Tibial artery (tissue), 4 donors: ENCODE measurements around the gene LMF2.

ENCODE experiments used
- DNase-seq, 2 donors: peaks; one replicate each; pipeline ENCODE4 v3.0.0-alpha.2; 2019
- H3K27ac ChIP-seq, 2 donors: fragments of 200-600 bp; sonication (generic) in 1 of 2; 1 replicate in 1 of 2; 2 replicates in 1 of 2; pipeline ENCODE4 v1.5.1; 2018 to 2019; ENCODE audit warnings: mild to moderate bottlenecking in 1 of 2
- H3K27me3 ChIP-seq, 2 donors: fragments of 200-600 bp; sonication (generic) in 1 of 2; one replicate each; pipeline versions ENCODE4 v1.5.1 to v1.6.0; 2016 to 2019
- H3K36me3 ChIP-seq, 3 donors: fragments of 200-600 bp; sonication (generic) in 2 of 3; one replicate each; pipeline ENCODE4 v1.5.1; 2016 to 2019; ENCODE audit warnings: mild to moderate bottlenecking in 2 of 3
- H3K4me1 ChIP-seq, 4 donors: fragments of 200-600 bp; sonication (generic) in 2 of 4; 1 replicate in 3 of 4; 2 replicates in 1 of 4; pipeline ENCODE4 v1.5.1; 2016 to 2019
- H3K4me3 ChIP-seq, 2 donors: fragments of 200-600 bp; sonication (generic) in 1 of 2; 1 replicate in 1 of 2; 2 replicates in 1 of 2; pipeline ENCODE4 v1.5.1; 2018 to 2019; ENCODE audit warnings: mild to moderate bottlenecking in 2 of 2
- H3K9me3 ChIP-seq, 3 donors: fragments of 200-600 bp; sonication (generic) in 1 of 3; one replicate each; pipeline ENCODE4 v1.5.1; 2016 to 2019
- intact Hi-C: fragments of 100-400 bp; cut with DNase I; formaldehyde crosslinking; loops from one replicate; pipeline ENCODE4 v1.15.0; 2023; ENCODE audit warnings: low total_unique reads
- TF ChIP-seq, protein P1 (sequence below), 2 experiments: fragments of 200-600 bp in 1 of 2; fragments of 450-650 bp in 1 of 2; IDR thresholded peaks; one replicate each; pipeline ENCODE4 v1.5.1; 2017 to 2019; ENCODE audit warnings: antibody characterized with exemption in 2 of 2, mild to moderate bottlenecking in 1 of 2, moderate library complexity in 1 of 2

LMF2 gene

DNA sequence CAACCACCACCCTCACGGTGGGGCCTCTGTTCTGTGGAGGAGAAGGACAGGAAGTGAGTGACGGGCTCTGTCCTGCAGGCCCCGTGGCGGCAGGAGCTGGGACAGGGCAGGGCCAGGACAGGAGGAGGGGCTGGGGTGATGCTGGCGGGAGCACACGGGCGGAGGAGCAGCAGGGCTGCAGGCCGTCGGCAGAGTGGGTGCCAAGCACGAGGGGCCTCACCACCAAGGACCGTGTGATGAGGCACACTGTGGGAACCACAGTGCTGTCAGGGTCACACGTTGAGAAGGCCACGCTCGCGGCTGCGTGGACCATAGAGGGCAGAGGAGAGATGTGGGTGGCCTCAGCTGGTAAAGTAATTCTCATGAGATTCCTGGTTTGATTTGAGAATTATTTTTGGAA is 9.4 kb upstream of the LMF2 start:
- intact Hi-C loops, result no loop called here
- Histone ChIP-seq H3K4me3 (no peak overlapping the region), H3K36me3 (peaks cover 31 to 62% (median 45%) of the 10 kb centered on the region in 3 donors), H3K27ac (no peak overlapping the region), H3K9me3 (no peaks in the 10 kb centered on the region), H3K4me1 (peaks cover 0 to 3% (median 0%) of the 10 kb centered on the region in 4 donors), H3K27me3 (no peaks in the 10 kb centered on the region)
- DNase-seq, result peak in 1 of 2 donors; percentile 48
- TF ChIP-seq, protein P1, sequence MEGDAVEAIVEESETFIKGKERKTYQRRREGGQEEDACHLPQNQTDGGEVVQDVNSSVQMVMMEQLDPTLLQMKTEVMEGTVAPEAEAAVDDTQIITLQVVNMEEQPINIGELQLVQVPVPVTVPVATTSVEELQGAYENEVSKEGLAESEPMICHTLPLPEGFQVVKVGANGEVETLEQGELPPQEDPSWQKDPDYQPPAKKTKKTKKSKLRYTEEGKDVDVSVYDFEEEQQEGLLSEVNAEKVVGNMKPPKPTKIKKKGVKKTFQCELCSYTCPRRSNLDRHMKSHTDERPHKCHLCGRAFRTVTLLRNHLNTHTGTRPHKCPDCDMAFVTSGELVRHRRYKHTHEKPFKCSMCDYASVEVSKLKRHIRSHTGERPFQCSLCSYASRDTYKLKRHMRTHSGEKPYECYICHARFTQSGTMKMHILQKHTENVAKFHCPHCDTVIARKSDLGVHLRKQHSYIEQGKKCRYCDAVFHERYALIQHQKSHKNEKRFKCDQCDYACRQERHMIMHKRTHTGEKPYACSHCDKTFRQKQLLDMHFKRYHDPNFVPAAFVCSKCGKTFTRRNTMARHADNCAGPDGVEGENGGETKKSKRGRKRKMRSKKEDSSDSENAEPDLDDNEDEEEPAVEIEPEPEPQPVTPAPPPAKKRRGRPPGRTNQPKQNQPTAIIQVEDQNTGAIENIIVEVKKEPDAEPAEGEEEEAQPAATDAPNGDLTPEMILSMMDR (IDR thresholded peaks at IDR 0.05), result no peak

DNA sequence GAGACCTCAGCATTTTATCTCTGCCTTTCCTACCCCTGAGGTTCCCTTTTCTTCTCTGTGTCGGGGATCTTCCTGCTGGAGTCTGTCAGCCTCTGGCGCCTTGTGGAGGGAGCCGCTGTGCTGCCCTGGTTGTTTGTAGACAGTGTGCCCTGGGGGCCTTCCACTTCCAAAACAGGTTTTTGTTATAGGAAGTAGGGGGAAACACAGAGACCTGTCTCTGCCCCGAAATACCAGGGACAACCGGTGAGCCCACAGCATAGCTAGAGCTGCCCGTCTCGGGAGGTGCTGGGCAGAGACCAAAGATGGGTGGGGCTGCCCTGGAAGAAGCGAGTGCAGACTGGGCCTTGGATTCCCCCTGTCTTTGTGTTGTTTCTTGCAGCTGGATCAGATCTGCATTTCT is 8.6 kb upstream of the LMF2 start:
- Histone ChIP-seq H3K27me3 (no peaks in the 10 kb centered on the region), H3K9me3 (no peaks in the 10 kb centered on the region), H3K4me3 (no peak overlapping the region), H3K4me1 (peaks cover 0 to 3% (median 0%) of the 10 kb centered on the region in 4 donors), H3K27ac (no peak overlapping the region), H3K36me3 (peaks cover 29 to 54% (median 38%) of the 10 kb centered on the region in 3 donors)
- no peak for DNase-seq
- TF ChIP-seq, protein P1 (IDR thresholded peaks at IDR 0.05), result no peak
- intact Hi-C loops, result no loop called here

DNA sequence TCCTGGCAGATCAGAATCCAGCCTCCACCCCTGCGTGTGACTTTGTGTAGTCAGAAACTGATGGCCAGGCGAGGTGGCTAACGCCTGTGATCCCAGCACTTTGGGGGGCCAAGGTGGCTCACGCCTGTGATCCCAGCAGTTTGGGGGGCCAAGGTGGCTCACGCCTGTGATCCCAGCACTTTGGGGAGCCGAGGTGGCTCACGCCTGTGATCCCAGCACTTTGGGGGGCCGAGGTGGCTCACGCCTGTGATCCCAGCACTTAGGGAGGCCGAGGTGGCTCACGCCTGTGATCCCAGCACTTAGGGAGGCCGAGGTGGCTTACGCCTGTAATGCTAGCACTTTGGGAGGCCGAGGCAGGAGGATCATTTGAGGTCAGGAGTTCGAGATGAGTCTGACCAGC is 5.7 kb upstream of the LMF2 start:
- Histone ChIP-seq H3K4me3 (no peak overlapping the region), H3K27me3 (no peaks in the 10 kb centered on the region), H3K36me3 (peaks cover 13 to 34% (median 18%) of the 10 kb centered on the region in 3 donors), H3K4me1 (peaks cover 0 to 17% (median 5%) of the 10 kb centered on the region in 4 donors), H3K9me3 (no peaks in the 10 kb centered on the region), H3K27ac (no peak overlapping the region)
- TF ChIP-seq, protein P1 (IDR thresholded peaks at IDR 0.05), result no peak
- DNase-seq, result no peak
- intact Hi-C loops, result no loop called here

DNA sequence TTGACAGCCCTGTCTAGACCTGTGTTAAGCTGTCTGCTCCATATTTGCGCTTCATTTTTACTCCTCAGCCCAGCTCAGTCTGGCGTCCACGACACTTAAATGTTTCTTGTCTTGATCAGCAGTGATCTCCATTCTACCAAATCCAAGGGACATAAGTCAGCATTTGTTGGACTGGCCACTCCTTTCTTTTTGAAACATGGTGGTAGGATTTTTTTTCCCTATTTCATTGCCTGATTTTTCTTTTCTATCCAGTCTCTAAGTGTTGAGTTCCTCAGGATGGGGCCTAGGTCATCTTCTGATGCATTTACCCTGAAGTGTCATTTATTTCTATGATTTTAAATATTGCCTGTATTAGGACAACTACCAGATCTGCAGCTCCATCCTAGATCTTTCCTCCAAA is 1.4 kb upstream of the LMF2 start:
- TF ChIP-seq, protein P1 (IDR thresholded peaks at IDR 0.05), result no peak
- Histone ChIP-seq H3K27ac (peak overlapping the region; percentile 86 to 90), H3K4me3 (peak overlapping the region; percentile 75 to 85), H3K9me3 (no peaks in the 10 kb centered on the region), H3K36me3 (peaks cover 17 to 29% (median 18%) of the 10 kb centered on the region in 3 donors), H3K4me1 (peaks cover 0 to 39% (median 19%) of the 10 kb centered on the region in 4 donors), H3K27me3 (no peaks in the 10 kb centered on the region)
- intact Hi-C loops, result loop anchor here (2.0 to 10.0 kb wide), 2 partner anchors 16 to 264 kb away; partner anchors contain the start of genes SCO2 and TUBGCP6
- no peak for DNase-seq

DNA sequence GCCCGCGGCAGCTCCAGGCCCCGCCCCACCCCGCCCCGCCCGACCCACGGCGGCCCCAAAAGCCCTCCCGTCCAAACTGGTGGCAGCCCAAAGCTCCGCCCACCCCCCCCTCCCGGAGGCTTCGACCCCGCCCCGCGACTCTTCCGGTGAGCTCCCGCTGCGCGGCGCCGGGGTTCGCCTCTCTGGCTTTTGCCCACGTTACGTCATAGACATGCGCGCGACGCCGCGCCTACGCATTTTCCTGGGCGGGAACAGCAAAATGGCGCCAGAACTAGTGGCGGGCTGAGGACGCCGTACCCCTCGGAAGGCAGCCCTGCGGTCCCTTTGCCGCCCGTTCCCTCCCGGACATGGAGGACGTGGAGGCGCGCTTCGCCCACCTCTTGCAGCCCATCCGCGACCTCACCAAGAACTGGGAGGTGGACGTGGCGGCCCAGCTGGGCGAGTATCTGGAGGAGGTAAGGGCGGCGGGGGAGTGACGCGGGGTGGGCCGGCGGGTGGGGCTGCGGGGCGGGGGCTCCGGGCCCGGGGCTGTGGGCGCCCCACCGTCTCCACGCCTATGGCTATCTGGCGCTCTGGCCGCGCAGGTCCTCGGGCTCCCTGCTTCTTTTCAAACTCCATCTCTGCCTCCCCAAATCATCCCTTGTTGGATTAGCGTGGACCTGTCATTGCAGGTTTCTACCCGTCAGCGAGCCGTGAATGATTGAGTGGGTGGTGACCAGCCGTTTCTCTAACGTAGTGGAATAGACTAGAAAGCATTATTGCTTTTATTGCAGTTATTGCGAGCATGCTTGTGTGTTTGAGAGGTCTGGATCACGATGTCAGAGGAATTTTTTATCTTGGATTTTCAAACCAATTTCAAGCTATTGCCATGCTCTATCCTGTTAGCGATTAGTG is 736 bp upstream of the LMF2 start, which contains the start of gene NCAPH2:
Gene NCAPH2, plus strand, starts transcription at position 234 of the 894 bp plus-strand sequence. Its CDS starts 114 bp downstream, at position 348.
- peak within 1 kb of the TSS; percentile 88 to 99 for H3K4me3 ChIP-seq
- peaks cover 22 to 35% (median 22%) of the 10 kb centered on the region in 3 donors for H3K36me3 ChIP-seq
- DNase-seq, result peak; percentile 92 to 97
- no peaks in the 10 kb centered on the region for H3K9me3 ChIP-seq
- H3K4me1 ChIP-seq, result peaks cover 0 to 37% (median 19%) of the 10 kb centered on the region in 4 donors
- intact Hi-C loops, result loop anchor here (2.0 to 10.0 kb wide), 2 partner anchors 17 to 263 kb away; partner anchors contain the start of genes SCO2 and TUBGCP6
- TF ChIP-seq, protein P1 (IDR thresholded peaks at IDR 0.05), result peak in 1 of 2 experiments; percentile 8
- H3K27ac ChIP-seq, result peak within 1 kb of the TSS; percentile 92 to 94
- no peaks in the 10 kb centered on the region for H3K27me3 ChIP-seq
